Rectal smooth muscle tissue (tissue), 1 donor: ENCODE data around the gene TAOK2.
"Not testable (repeated sequence)": the region's sequence is repeated elsewhere in the genome, so short reads cannot be mapped to it uniquely, and the experiment has no call there.

Experiments used
- H3K27ac ChIP-seq: one replicate; pipeline ENCODE4 v1.7.0; 2013; ENCODE audit warnings: low read depth, low read length, inconsistent platforms
- H3K27me3 ChIP-seq: one replicate; pipeline ENCODE4 v1.7.0; 2013; ENCODE audit warnings: low read length; ENCODE audit not compliant: control insufficient read depth, insufficient read depth
- H3K36me3 ChIP-seq: one replicate; pipeline ENCODE4 v1.7.0; 2013; ENCODE audit warnings: low read length; ENCODE audit not compliant: control insufficient read depth, insufficient read depth
- H3K4me1 ChIP-seq: one replicate; pipeline ENCODE4 v1.7.0; 2013; ENCODE audit warnings: low read length; ENCODE audit not compliant: control insufficient read depth, insufficient read depth
- H3K4me3 ChIP-seq: one replicate; pipeline ENCODE4 v1.7.0; 2013; ENCODE audit warnings: low read length
- H3K9ac ChIP-seq: one replicate; pipeline ENCODE4 v1.7.0; 2013; ENCODE audit warnings: low read length

TAOK2 gene

DNA sequence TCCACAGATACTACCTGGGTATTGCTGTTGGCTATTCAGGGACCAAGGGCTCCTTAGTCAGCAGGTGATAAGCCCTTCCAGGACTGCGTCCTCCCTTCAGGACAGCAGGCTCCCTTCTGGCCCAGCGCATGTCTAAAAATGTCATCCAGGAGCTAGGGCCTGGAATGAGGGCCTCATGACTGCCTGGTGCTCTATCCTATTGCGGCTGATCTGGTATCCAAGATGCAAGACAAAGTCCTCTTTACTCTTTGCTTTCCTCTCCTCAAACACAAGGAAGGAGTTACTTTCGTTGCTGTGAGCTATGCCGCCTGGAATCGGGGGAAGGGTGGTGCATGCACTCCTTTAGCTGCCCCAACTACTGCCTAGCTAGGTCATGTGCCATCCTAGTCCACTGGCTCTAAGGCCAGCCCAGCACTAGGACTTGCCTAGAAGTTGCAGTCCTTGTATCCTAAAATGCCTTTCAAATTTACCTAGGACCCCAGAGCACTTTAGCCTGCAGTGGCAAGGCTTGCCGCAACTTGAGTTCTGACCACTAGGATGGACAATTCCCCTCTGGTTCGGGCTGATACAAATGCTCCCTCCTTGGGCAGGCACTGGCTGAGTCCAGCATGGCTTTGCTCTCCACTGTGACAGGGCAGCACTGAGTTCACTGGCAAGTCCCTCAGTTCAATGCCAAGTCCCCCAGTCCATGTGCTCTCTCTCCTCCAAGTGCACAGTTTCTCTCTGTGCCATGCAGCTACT, 21.9 kb upstream of the TAOK2 start:
- Histone ChIP-seq H3K4me3 (no peak overlapping the region), H3K27me3 (no peaks in the 10 kb centered on the region), H3K27ac (no peak overlapping the region), H3K4me1 (no peaks in the 10 kb centered on the region), H3K9ac (no peak overlapping the region), H3K36me3 (no peaks in the 10 kb centered on the region)

DNA sequence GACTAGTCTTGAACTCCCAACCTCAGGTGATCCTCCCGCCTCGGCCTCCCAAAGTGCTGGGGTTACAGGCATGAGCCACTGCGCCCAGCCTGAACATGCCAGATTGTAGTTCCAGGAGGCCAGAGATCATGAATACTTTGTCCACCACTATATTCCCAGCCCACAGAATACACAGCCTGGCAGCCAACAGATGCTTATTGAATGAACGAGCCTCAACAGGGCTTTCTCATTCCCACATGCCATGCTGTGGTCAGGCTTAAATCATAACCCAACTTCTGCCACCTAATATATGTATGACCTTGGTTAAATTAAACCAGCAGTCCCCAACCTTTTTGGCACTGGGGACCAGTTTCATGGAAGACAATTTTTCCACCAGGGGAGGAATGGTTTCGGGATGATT, 14.9 kb upstream of the TAOK2 start:
- no peak overlapping the region for H3K27ac ChIP-seq
- H3K4me1 ChIP-seq, result peaks cover 6% of the 10 kb centered on the region
- no peak overlapping the region for H3K4me3 ChIP-seq
- H3K9ac ChIP-seq, result no peak overlapping the region
- H3K36me3 ChIP-seq, result no peaks in the 10 kb centered on the region
- H3K27me3 ChIP-seq, result no peaks in the 10 kb centered on the region

DNA sequence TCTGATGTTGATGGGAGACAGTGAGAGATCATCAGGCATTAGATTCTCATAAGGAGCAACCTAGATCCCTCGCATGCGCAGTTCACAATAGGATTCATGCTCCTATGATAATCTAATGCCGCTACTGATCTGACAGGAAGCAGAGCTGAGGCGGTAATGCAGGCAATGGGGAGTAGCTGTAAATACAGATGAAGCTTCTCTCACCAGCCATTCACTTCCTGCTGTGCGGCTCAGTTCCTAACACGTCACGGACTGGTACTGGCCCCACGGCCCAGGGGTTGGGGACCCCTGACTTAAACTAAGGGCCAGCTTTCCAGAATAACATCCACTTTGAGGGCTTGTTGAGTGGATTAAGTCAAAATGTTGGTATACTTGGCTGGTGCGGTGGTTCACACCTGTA, 14.4 kb upstream of the TAOK2 start:
- Histone ChIP-seq H3K4me3 (no peak overlapping the region), H3K4me1 (peaks cover 6% of the 10 kb centered on the region), H3K27me3 (no peaks in the 10 kb centered on the region), H3K27ac (no peak overlapping the region), H3K9ac (no peak overlapping the region), H3K36me3 (no peaks in the 10 kb centered on the region)

DNA sequence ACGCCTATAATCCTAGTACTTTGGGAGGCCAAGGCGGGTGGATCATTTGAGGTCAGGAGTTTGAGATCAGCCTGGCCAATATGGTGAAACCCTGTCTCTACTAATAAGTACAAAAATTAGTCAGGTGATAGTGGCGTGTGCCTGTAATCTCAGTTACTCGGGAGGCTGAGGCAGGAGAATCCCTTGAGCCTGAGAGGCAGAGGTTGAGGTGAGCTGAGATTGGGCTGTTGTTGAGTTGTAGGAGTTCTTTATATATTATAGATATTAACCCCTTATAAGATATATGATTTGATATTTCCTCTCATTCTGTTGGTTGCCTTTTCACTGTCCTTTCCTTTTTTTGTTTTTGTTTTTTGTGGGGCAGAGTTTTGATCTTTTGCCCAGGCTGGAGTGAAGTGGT, 13.8 kb upstream of the TAOK2 start:
- H3K27me3 ChIP-seq, H3K27ac ChIP-seq, H3K4me1 ChIP-seq, H3K9ac ChIP-seq, H3K36me3 ChIP-seq, H3K4me3 ChIP-seq: not testable (repeated sequence)

DNA sequence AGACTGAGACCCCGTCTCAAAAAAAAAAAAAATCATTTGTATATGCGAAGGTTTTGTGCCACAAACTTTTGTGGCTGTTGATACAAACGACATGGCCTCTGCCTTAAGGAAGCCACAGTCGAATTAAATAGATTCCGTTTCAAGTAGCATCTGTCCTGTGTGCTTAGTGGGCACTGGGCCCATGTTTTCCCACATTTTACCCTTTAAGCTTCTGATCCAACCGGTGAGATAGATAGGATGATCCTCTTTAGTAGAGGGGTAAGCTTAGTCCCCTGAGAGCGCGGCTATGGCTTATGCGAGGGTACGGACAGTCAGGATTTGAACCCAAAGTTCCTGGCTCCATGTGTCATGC, 12.6 kb upstream of the TAOK2 start:
- Histone ChIP-seq H3K4me3 (peak overlapping the region; percentile 73), H3K27me3 (no peaks in the 10 kb centered on the region), H3K9ac (peak overlapping the region; percentile 82), H3K27ac (peak overlapping the region; percentile 80), H3K4me1 (peaks cover 6% of the 10 kb centered on the region), H3K36me3 (no peaks in the 10 kb centered on the region)

DNA sequence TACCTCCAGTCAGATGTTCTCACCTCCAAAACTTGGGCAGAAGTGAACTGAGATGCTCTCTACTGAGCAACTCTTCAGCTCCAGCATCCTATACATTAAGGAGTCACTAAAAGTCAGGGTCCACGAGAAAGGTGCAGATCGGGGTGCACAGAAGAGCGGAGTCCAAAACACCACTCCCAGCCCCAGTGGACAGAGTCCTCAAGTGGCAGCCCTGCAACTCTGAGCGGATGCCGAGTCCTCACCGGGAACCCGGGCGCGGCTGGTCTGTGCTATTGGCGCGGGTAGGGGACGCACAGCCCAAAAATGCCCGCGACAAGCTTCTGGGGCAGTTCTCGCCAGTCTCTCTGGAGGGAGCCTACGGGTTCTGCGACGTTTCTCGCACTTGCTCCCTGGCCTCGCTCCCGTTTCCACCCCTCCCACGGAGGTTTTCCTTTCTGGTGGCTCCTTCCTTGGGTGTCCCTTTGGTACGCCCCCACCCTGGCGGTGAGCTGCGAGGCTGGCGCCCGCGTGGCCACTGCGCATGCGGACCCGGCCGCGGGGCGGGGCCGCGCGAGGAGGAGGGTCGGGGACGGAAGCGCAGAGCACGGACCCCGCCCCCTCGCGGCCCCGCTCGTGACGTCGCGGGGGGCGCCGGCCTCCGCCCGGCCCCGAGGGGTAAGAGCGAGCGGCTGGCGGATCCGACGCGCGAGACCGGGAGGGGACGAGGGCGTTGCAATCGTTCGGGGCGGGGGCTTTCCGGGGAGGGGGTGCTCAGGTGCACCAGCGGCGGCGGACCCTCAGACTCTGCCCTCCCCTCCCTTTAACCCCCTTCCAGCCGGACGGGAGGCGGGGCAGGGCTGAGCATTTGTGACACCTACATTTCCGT, 12.0 kb upstream of the TAOK2 start, which contains the start of gene TMEM219:
Gene TMEM219 (plus strand): TSS at position 601 of the 865 bp plus-strand sequence. CDS start 1,065 bp downstream, outside the sequence.
- Histone ChIP-seq H3K36me3 (no peaks in the 10 kb centered on the region), H3K9ac (peak within 1 kb of the TSS; percentile 82), H3K4me3 (peak within 1 kb of the TSS; percentile 73), H3K27me3 (no peaks in the 10 kb centered on the region), H3K4me1 (peaks cover 6% of the 10 kb centered on the region), H3K27ac (peak within 1 kb of the TSS; percentile 80)

DNA sequence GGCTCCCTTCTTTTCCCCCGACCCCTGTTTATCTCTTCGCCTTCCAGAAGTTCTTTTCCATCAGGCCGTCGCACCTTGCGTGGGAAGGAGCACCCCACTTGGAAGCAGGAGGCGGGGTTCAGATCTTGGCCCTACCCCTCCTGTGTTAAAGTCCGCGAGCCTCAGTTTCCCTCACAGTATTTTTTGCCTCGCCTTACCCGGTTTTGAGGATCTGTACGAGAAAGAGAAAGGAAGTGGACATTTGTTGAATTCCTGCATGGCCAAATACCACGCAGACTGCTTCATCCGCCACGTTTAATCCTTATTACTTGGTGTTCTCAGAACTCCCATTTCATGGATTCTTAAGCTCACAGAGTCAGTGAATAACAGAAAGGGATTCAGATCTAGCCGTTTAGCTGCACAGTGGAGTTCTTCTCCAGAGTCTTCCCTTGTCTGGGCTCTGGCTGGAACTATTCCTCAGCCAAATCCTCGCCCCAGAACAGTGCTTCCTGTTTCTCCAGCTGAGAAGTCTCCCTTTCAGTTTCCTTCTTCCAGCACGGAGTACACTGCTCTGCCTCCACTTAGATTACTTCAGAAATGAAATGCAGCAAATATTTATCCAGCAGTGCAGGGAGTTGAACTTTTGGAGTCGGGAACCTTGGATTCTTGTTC, 11.2 kb upstream of the TAOK2 start:
- Histone ChIP-seq H3K27ac (peak overlapping the region; percentile 80), H3K4me1 (peaks cover 6% of the 10 kb centered on the region), H3K27me3 (no peaks in the 10 kb centered on the region), H3K4me3 (peak overlapping the region; percentile 73), H3K36me3 (no peaks in the 10 kb centered on the region), H3K9ac (peak overlapping the region; percentile 58)

DNA sequence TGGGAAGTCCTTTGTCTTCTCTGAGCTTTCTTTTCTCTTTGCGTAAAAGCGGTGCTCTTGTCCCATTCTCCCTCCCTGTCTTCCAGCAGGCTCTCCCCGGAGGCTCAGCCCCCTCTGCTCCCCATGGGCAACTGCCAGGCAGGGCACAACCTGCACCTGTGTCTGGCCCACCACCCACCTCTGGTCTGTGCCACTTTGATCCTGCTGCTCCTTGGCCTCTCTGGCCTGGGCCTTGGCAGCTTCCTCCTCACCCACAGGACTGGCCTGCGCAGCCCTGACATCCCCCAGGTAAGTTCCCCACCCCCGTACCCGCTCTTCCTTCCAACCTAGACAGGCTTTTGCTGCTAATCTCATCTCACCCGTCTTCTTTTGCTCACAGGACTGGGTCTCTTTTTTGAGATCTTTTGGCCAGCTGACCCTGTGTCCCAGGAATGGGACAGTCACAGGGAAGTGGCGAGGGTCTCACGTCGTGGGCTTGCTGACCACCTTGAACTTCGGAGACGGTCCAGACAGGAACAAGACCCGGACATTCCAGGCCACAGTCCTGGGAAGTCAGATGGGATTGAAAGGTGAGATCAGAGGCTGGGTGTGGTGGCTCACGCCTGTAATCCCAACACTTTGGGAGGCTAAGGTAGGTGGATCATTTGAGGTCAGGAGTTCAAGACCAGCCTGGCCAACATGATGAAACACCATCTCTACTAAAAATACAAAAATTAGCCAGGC, 10.5 kb upstream of the TAOK2 start:
- H3K9ac ChIP-seq, result no peak overlapping the region
- H3K27me3 ChIP-seq, result no peaks in the 10 kb centered on the region
- peak overlapping the region; percentile 73 for H3K4me3 ChIP-seq
- peaks cover 4% of the 10 kb centered on the region for H3K36me3 ChIP-seq
- H3K27ac ChIP-seq, result peak overlapping the region; percentile 80
- peaks cover 6% of the 10 kb centered on the region for H3K4me1 ChIP-seq

DNA sequence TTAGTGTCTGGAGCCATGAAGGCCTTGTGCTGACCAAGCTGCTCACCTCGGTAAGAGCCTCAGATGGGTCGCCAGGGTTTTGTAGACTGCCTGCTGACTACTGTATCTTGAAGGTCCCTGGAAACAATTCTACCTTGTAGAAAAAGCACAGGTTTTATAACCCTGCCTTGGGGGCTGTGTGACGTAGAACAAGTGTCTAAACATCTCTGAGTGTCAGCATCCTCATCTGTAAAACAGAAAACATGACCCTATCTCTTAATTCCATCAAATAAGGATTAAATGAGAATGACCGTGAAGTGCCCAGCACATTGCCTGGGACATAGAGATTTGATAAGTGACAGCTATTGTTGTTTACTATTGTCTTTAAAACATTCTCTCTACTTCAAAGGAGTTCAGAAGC, 5.5 kb upstream of the TAOK2 start:
- H3K4me1 ChIP-seq, result no peaks in the 10 kb centered on the region
- H3K27ac ChIP-seq, result no peak overlapping the region
- H3K27me3 ChIP-seq, result no peaks in the 10 kb centered on the region
- H3K4me3 ChIP-seq, result no peak overlapping the region
- H3K9ac ChIP-seq, result no peak overlapping the region
- peaks cover 12% of the 10 kb centered on the region for H3K36me3 ChIP-seq

DNA sequence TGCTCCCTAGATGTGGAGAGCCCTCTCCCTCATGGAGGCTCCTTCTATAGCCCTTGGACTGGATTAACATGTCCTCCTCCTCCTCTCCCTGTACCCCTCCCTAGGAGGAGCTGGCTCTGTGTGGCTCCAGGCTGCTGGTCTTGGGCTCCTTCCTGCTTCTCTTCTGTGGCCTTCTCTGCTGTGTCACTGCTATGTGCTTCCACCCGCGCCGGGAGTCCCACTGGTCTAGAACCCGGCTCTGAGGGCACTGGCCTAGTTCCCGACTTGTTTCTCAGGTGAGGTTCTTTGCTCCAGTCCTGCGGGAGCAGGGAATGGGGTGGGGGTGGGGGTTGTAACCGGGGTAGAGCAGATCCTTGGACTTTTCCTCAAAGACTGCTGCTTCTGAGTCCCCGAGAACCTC, 2.4 kb upstream of the TAOK2 start:
- H3K4me3 ChIP-seq, result no peak overlapping the region
- no peak overlapping the region for H3K9ac ChIP-seq
- H3K4me1 ChIP-seq, result peaks cover 8% of the 10 kb centered on the region
- H3K36me3 ChIP-seq, result peaks cover 12% of the 10 kb centered on the region
- H3K27me3 ChIP-seq, result no peaks in the 10 kb centered on the region
- H3K27ac ChIP-seq, result no peak overlapping the region

DNA sequence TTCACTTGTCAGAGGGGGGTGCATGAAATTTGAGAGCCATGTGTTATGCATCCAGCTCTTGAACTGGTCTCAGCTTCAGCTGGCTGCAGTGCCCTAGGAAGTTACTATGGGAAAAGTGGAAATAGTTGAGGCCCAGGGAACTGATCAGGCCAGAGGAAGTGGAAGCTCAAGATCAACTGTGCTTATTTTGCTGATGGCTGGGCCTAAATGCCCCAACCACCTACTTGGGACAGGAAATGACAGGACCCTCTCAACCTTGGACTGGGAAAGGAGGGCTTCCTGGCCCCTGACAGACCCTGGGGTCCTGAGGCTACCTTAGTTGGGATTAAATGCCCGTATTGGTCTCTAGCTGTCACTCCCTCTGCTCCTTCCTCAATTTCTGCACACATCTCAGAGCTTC, 1.2 kb upstream of the TAOK2 start:
- no peak overlapping the region for H3K9ac ChIP-seq
- H3K4me1 ChIP-seq, result peaks cover 8% of the 10 kb centered on the region
- H3K27ac ChIP-seq, result no peak overlapping the region
- no peak overlapping the region for H3K4me3 ChIP-seq
- H3K36me3 ChIP-seq, result peaks cover 12% of the 10 kb centered on the region
- H3K27me3 ChIP-seq, result no peaks in the 10 kb centered on the region

DNA sequence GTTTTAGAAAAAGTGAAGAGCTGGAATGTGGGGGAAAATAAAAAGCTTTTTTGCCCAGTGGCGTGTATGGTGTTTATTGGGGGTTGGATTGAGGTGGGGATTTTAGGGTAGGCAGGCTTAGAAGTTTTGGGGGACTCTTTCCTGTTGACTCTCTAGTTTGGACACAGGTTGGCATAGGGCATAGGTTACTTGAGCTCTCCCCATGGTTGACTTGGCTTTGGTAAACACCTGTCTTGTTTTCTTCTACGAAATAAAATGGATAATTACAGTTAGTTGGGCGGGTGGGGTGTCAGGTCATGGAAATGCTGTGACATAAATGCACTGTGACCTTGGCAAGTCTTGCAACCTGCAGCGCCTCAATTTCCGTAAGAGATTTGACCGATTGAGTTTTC, 680 bp upstream of the TAOK2 start:
- Histone ChIP-seq H3K36me3 (peaks cover 13% of the 10 kb centered on the region), H3K4me3 (peak overlapping the region; percentile 29), H3K27ac (no peak overlapping the region)

More for the DNA sequence above, 680 bp upstream of the TAOK2 start:
- Histone ChIP-seq H3K4me1 (peaks cover 8% of the 10 kb centered on the region), H3K27me3 (no peaks in the 10 kb centered on the region), H3K9ac (no peak overlapping the region)
